ENCODE data around the gene SRRM4.

DNA sequence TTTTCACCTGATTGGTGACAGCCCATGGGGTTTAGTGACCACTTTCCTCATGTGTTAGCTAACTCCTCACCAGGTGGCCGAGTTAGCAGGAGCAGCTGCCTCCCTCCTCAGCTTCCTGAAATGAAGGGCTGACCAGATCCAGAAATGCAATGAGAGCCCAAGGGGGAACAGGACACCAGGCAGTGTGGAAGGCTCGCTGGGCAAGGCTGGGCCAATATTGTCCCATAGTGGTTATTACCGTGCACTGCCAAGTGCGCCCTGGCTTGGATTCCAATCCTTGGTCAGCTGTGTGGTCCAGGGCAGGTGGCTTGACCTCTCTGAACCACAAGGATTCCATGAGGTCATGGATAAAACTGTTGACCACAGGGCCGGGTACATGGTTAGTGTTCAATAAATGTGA is 193.7 kb downstream of the SRRM4 start:
- TF ChIP-seq, protein P1, sequence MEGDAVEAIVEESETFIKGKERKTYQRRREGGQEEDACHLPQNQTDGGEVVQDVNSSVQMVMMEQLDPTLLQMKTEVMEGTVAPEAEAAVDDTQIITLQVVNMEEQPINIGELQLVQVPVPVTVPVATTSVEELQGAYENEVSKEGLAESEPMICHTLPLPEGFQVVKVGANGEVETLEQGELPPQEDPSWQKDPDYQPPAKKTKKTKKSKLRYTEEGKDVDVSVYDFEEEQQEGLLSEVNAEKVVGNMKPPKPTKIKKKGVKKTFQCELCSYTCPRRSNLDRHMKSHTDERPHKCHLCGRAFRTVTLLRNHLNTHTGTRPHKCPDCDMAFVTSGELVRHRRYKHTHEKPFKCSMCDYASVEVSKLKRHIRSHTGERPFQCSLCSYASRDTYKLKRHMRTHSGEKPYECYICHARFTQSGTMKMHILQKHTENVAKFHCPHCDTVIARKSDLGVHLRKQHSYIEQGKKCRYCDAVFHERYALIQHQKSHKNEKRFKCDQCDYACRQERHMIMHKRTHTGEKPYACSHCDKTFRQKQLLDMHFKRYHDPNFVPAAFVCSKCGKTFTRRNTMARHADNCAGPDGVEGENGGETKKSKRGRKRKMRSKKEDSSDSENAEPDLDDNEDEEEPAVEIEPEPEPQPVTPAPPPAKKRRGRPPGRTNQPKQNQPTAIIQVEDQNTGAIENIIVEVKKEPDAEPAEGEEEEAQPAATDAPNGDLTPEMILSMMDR (conservative IDR thresholded peaks at IDR 0.05): no peak
- no peak for TF ChIP-seq EZH2 (IDR thresholded peaks at IDR 0.05; ENCODE audit: low read depth)

Measured in PC-9 (cell line).